NCI-H2029 (cell line): ENCODE results near the gene RAMACL.

Source experiments
- DNase-seq: peaks from one replicate; lab custom pipeline; 2025; lab: John Stamatoyannopoulos, UW

RAMACL gene

GRCh38 chr6:166575205-166575604 is 11.3 kb downstream of the RAMACL start:
- DNase-seq, result peak; percentile 18

- no peak for DNase-seq
Measured at GRCh38 chr6:166573511-166574216, 12.8 kb downstream of the RAMACL start.

- peak; percentile 87 for DNase-seq
Measured at GRCh38 chr6:166572370-166573261, 13.9 kb downstream of the RAMACL start.

GRCh38 chr6:166570929-166571713 is 15.4 kb downstream of the RAMACL start:
- DNase-seq, result no peak

GRCh38 chr6:166569206-166569605 is 17.3 kb downstream of the RAMACL start:
- no peak for DNase-seq

- no peak for DNase-seq
Measured at GRCh38 chr6:166567813-166568212, 18.7 kb downstream of the RAMACL start.

GRCh38 chr6:166567107-166567506 is 19.4 kb downstream of the RAMACL start:
- no peak for DNase-seq

- DNase-seq, result no peak
Measured at GRCh38 chr6:166566026-166567011, 20.2 kb downstream of the RAMACL start.

GRCh38 chr6:166565084-166565967 is 21.2 kb downstream of the RAMACL start:
- no peak for DNase-seq

GRCh38 chr6:166563805-166564204 is 22.7 kb downstream of the RAMACL start:
- no peak for DNase-seq

GRCh38 chr6:166563200-166563599 is 23.3 kb downstream of the RAMACL start:
- no peak for DNase-seq

GRCh38 chr6:166562726-166563125 is 23.8 kb downstream of the RAMACL start:
- DNase-seq, result no peak

GRCh38 chr6:166561771-166562359 is 24.6 kb downstream of the RAMACL start:
- DNase-seq, result no peak

- DNase-seq, result no peak
Measured at GRCh38 chr6:166560222-166560621, 26.3 kb downstream of the RAMACL start.

GRCh38 chr6:166559662-166560061 is 26.8 kb downstream of the RAMACL start:
- DNase-seq, result no peak

GRCh38 chr6:166559211-166559610 is 27.3 kb downstream of the RAMACL start:
- DNase-seq, result no peak

GRCh38 chr6:166558156-166559005 is 28.1 kb downstream of the RAMACL start:
- DNase-seq, result no peak

GRCh38 chr6:166556863-166557322 is 29.6 kb downstream of the RAMACL start:
- DNase-seq, result peak; percentile 94

GRCh38 chr6:166556336-166556735 is 30.1 kb downstream of the RAMACL start:
- no peak for DNase-seq
